ENCODE measurements around the gene LDAH. TPM values are rescaled to one million over a fixed set of nuclear protein-coding genes. Genes with fewer than 3 reads are reported as not detected.

LDAH gene
- total RNA-seq, 1 experiment from 2014 or later = 42.4 TPM

GRCh38 chr2:20667151-20667530 lies 155.8 kb downstream of the LDAH start:
- in situ Hi-C loops (cut with HindIII; ENCODE audit: low pct_unique_long_range_greater_than_20kb, low sequenced_read_pairs) = no loop called here

GRCh38 chr2:20666304-20667150 lies 156.4 kb downstream of the LDAH start, which contains the start of gene GDF7:
Gene GDF7 (plus strand): TSS chr2:20667144. CDS start chr2:20667240, 96 bp downstream.
- DNase-seq (ENCODE audit: low read depth, low spot score) = peak; percentile 36
- in situ Hi-C loops (cut with HindIII; ENCODE audit: low pct_unique_long_range_greater_than_20kb, low sequenced_read_pairs) = no loop called here

More at GRCh38 chr2:20667151-20667530, 155.8 kb downstream of the LDAH start:
- DNase-seq (ENCODE audit: low read depth, low spot score) = no peak

- DNase-seq (ENCODE audit: low read depth, low spot score) = no peak
- in situ Hi-C loops (cut with HindIII; ENCODE audit: low pct_unique_long_range_greater_than_20kb, low sequenced_read_pairs) = no loop called here
Measured at GRCh38 chr2:20666005-20666303, 156.9 kb downstream of the LDAH start.

- in situ Hi-C loops (cut with HindIII; ENCODE audit: low pct_unique_long_range_greater_than_20kb, low sequenced_read_pairs) = no loop called here
- DNase-seq (ENCODE audit: low read depth, low spot score) = no peak
Measured at GRCh38 chr2:20665243-20666004, 157.5 kb downstream of the LDAH start.

DNA sequence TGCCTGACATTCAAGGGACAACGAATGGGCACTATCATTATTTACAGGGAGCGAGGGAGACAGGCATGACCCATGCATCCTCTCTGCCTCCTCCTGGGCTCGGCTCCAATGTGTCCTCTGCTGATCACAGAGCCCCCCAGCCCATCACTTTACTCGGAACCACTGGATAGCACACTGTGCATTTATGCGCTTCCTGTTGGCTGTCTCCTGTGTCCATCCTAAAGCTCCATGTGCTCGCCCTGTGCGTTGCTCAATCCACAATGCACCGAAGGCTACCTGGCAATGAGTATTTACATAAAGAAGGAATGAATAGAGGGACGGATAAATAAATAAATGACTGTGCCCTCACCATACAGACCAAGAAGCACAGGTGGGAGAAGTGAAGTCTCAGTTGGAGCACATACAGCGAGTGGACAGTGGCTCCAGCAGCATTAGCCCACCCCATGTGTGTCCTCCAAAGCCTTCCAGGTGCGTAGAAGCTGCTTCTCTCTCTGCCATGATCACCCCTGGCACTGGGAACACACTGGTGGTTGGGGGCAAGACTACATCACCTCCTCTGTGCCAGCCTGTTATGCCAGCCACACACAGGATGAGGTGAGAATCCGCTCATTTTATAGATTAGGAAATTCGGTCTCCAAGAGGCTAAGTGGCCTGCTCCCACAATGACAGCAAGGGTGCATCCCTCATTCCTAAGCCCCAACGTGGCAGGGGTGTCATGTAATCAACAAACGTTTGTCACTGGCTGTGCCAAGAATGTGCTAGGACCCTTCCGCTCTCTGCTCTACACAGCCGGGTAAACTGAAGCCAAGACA lies 158.3 kb downstream of the LDAH start:
- in situ Hi-C loops (cut with HindIII; ENCODE audit: low pct_unique_long_range_greater_than_20kb, low sequenced_read_pairs) = no loop called here

GRCh38 chr2:20664071-20664390 lies 158.9 kb downstream of the LDAH start:
- in situ Hi-C loops (cut with HindIII; ENCODE audit: low pct_unique_long_range_greater_than_20kb, low sequenced_read_pairs) = no loop called here
- DNase-seq (ENCODE audit: low read depth, low spot score) = no peak

More for the DNA sequence above, 158.3 kb downstream of the LDAH start:
- DNase-seq (ENCODE audit: low read depth, low spot score) = no peak

DNA sequence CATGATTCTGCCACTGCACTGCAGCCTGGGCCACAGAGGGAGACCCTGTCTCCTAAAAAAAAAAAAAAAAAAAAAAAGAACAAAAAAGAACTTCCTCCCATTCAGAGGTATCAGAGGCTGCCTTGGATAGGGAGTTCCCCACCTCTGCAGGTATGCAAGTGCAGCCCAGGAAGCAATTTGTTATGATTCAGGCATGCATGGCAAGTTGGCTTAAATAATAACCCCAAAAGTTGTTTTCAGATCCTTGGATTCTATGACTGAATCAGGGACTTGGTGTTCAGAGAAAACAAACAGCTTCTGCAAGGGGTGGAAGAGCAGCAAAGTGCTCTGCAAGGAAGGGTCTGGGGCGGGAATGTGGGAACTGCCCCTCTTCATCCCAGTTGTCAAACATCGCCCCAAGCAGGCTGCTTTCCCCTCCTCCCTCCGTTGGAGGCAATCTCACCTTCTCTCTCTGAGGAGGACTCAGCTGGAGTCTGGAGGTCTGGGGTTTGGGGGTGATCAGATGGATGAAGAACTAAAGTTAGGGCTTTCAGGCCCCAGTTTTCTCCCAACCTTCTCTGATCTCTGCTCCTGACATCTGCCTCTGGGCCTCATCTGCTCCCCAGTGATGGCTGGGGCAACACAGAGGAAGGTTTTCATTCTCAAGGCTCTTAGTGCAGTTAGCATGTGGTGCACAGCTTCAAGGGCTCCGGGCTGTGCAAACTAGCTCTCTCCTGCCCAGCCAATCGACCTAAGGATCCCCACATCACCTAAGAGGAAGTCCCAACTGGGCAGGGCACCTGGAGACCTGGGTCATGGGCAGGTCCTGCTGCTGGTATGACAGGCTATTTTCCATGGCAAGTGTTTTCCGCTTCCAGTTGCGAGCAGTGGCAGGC lies 159.5 kb downstream of the LDAH start:
- no peak for DNase-seq (ENCODE audit: low read depth, low spot score)
- in situ Hi-C loops (cut with HindIII; ENCODE audit: low pct_unique_long_range_greater_than_20kb, low sequenced_read_pairs) = no loop called here

GRCh38 chr2:20662308-20662937 lies 160.5 kb downstream of the LDAH start:
- in situ Hi-C loops (cut with HindIII; ENCODE audit: low pct_unique_long_range_greater_than_20kb, low sequenced_read_pairs) = no loop called here
- no peak for DNase-seq (ENCODE audit: low read depth, low spot score)

DNA sequence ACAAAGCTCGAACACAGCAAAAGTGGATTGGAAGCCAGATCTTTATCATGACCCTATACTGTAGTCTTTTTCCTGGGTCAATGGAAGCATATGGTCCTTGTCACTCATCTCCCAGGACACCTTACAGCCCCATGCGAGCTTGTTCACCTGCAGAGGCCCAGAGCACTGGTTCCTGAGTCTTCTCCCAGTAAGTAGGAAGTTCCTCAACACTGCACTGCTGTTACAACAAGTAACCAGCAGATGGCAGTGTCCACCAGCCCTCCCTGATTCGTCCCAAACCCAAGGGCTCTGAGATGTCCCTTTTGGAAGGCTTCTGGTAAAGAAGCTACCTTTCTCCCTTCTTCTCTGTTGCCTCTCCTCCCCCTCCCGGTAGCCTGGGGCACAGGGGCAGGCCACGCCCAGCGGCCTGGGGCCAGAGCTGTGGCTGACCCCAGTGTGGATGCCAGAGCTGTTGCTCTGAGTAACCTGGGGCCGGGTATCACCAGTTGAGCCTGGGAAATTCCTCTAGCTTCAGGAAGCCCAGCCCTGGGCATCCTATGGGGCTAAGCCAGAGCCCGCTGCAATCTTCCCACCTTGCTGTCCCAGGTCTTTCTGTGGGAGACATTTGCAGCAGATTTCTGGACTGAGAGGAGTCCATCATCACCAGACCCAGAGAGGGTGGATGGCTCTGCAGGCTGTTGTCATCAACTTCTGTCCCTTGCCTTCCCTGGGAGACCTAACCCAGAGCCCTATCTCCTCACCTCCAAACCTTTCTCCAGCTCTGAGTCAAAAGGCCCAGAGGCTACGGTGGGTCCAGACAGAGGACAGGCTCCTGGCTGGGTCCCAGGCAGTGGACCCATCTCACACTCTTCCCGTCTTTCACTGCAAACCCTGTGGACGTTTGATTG lies 161.2 kb downstream of the LDAH start:
- in situ Hi-C loops (cut with HindIII; ENCODE audit: low pct_unique_long_range_greater_than_20kb, low sequenced_read_pairs) = no loop called here

DNA sequence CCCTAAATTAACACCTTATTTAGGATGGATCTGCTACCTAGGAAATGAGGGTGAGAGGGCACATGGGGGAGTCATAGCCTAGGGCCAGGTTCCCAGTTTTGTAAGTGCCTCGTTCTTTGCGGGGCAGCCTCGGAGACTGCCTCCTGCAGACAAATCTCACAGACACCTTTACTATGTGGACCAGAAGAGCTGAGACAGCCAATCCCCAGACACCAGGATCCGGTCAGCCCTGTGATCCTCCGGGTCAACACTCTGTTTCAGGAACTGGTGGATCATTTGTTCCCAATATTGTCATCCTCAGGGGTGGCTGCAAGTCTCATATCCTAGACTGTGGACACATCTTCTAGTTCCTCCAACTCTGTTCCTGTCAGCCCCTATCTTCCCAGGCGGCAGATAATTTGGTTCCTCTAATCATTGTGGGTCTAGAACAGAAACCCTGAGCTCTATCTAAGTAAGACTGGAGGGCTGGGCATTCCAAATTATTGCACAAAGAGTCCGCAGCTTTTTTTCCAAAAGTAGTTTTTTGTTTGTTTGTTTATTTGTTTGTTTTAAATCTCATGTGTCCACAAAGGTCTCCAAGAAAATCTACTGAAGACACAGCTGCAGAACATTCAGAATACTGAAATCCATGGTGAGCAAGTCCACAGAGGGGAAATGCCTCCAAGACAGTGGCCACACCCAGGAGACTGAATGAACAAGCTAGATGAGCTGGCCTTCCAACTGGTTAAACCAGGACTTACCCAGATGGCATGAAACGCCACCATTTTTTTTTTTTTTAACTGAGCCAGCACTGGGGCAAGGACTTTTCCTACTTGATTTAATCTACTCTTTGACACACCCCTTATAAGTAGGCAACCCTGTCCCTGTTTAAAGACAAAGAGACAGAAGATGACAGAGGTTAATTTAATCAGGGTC lies 162.1 kb downstream of the LDAH start:
- peak; percentile 30 for DNase-seq (ENCODE audit: low read depth, low spot score)

More for the DNA sequence above, 161.2 kb downstream of the LDAH start:
- DNase-seq (ENCODE audit: low read depth, low spot score) = peak; percentile 85

DNA sequence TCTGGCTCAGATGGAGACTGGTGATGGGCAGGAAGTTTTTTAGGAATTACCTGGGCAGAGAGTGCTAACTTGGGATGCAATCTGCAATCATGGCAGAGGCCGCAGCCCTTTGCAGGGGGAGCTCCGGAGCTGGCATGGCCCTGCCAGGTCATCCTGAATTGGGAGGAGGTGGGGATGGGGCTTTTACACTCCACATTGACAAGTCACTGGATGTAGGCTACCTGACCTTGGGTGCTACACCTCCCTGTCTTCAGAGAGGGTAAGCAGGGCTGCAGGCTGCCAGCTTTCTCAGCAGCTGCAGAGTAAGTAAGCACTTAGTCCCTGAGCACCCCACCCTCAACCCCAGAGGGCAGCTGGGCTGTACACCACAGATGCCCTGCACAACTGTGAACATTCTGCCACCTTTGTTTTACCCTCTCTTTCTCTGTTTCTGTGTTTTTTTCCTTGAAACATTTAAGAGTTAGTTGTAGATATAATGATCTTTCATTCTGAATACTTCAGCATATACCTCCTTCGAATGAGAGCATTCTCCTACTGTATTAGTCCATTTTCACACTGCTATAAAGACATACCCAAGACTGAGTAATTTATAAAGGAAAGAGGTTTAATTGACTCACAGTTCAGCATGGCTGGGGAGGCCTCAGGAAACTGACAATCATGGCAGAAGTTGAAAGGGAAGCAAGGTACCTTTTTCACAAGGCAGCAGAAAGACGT lies 165.2 kb downstream of the LDAH start:
- in situ Hi-C loops (cut with HindIII; ENCODE audit: low pct_unique_long_range_greater_than_20kb, low sequenced_read_pairs) = no loop called here
- DNase-seq (ENCODE audit: low read depth, low spot score) = no peak

More for the DNA sequence above, 162.1 kb downstream of the LDAH start:
- in situ Hi-C loops (cut with HindIII; ENCODE audit: low pct_unique_long_range_greater_than_20kb, low sequenced_read_pairs) = no loop called here

DNA sequence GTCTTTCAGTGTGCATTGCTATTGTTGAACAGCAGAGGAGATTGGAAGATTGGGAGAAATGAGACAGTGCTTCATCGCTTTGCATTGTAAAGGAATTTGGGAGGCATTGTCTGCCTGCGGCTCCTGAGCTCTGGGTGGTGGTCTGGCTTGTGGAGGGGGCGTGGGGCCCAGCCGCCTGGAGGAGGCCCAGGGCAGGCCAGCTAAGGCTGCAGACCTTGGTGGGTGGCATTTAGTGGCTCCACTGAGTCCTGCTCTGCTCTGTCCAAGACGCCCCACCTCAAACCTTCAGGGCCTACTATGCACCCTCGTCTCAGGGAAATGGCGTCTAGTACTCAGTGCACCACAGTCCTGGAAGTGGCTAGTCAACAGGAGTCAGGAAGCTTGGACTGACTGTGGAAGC lies 166.3 kb downstream of the LDAH start:
- in situ Hi-C loops (cut with HindIII; ENCODE audit: low pct_unique_long_range_greater_than_20kb, low sequenced_read_pairs) = no loop called here
- no peak for DNase-seq (ENCODE audit: low read depth, low spot score)

GRCh38 chr2:20654535-20654813 lies 168.4 kb downstream of the LDAH start:
- no peak for DNase-seq (ENCODE audit: low read depth, low spot score)
- in situ Hi-C loops (cut with HindIII; ENCODE audit: low pct_unique_long_range_greater_than_20kb, low sequenced_read_pairs) = no loop called here

DNA sequence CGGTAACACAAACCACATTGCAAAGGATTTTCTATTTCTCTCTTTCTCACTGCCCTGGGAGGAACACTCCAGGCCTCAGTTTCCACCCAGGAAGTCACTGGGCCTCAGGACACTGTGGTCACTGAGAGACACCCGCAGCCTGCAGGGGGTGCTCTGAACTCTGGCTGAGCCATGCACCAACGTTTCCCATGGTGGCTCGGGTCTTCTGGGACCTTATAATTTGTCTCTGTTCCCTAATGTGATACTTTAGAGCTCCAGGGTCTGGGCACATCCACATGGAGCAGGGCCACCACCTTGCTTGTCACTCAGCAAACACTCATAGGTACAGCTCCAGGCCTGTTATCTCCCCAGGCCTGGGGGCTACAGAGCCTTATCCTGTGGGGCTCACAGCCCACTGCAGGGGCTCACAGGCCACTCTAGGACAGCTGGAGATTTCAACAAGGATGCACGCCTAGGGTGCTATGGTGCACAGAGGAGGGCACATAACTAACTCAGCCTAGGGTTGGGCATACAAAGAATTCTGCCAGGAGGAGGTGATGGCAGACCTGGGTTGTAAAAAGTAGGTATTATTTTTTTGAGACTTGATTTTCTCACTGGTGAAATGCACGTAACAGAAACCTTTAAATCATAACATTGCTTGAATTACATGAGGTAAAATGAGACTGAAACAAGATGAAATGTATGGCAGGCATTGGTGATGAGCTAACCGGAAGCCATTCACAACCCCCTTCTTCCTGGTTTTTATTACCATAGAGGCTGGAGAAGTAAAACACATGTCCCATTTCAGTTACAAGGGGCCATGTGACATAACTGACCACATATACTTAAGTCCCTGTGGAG lies 169.0 kb downstream of the LDAH start:
- no peak for DNase-seq (ENCODE audit: low read depth, low spot score)
- in situ Hi-C loops (cut with HindIII; ENCODE audit: low pct_unique_long_range_greater_than_20kb, low sequenced_read_pairs) = no loop called here

Data from SK-MEL-5 (cell line).